ENCODE data around the gene TALDO1.

TALDO1 gene

GRCh38 chr11:766106-766935, 19.1 kb downstream of the TALDO1 start:
- Histone ChIP-seq H3K27me3 (ENCODE audit: control insufficient read depth in 1 of 2, insufficient read depth in 2 of 2, low read length in 2 of 2) (no peaks in the 10 kb centered on the region), H3K4me3 (ENCODE audit: low read depth in 1 of 2, low read length in 2 of 2) (no peak overlapping the region), H3K27ac (ENCODE audit: low read depth, low read length) (no peak overlapping the region), H3K9me3 (ENCODE audit: low read length) (no peaks in the 10 kb centered on the region), H3K4me1 (ENCODE audit: insufficient read depth, low read length) (no peaks in the 10 kb centered on the region), H3K36me3 (ENCODE audit: insufficient read depth, low read length) (peaks cover 57% of the 10 kb centered on the region), H3K9ac (ENCODE audit: low read length) (no peak overlapping the region)

DNA sequence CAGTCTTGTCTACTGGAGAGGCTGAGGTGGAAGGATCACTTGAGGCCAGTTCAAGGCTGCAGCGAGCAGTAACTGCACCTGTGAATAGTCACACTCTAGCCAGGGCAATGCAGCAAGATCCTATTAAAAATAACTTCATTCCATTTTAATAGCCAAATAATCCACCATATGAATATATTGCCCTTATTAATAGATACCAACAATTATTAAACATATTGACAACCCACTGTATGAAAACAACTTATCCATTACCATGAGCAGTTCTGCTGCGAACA, 19.6 kb downstream of the TALDO1 start:
- Histone ChIP-seq H3K9ac (ENCODE audit: low read length) (no peak overlapping the region), H3K36me3 (ENCODE audit: insufficient read depth, low read length) (peaks cover 56% of the 10 kb centered on the region), H3K9me3 (ENCODE audit: low read length) (no peaks in the 10 kb centered on the region), H3K27me3 (ENCODE audit: control insufficient read depth in 1 of 2, insufficient read depth in 2 of 2, low read length in 2 of 2) (no peaks in the 10 kb centered on the region), H3K27ac (ENCODE audit: low read depth, low read length) (no peak overlapping the region), H3K4me3 (ENCODE audit: low read depth in 1 of 2, low read length in 2 of 2) (no peak overlapping the region), H3K4me1 (ENCODE audit: insufficient read depth, low read length) (no peaks in the 10 kb centered on the region)

DNA sequence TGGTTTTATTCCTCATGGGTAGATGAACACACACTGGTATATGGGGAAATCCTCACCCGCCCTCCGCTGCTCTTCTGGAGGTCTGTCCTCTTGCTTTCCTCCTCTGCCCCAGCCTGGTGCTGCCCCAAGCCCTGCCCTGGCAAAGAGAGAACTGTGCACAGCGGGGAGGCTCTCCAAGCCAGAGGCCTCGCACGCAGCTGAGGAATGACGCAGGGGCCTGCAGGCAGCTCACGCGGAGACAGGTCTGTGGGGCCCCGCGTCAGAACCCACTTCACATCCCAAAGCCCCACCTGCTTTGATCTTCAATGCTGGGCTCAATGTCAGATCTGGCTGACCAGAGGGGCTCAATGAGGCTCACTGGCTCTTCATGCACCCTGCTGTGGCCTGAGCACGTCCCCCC, 20.0 kb downstream of the TALDO1 start:
- no peak overlapping the region for H3K4me3 ChIP-seq (ENCODE audit: low read depth in 1 of 2, low read length in 2 of 2)
- H3K9ac ChIP-seq (ENCODE audit: low read length) = no peak overlapping the region
- H3K4me1 ChIP-seq (ENCODE audit: insufficient read depth, low read length) = no peaks in the 10 kb centered on the region
- peaks cover 53% of the 10 kb centered on the region for H3K36me3 ChIP-seq (ENCODE audit: insufficient read depth, low read length)
- no peaks in the 10 kb centered on the region for H3K9me3 ChIP-seq (ENCODE audit: low read length)
- no peaks in the 10 kb centered on the region for H3K27me3 ChIP-seq (ENCODE audit: control insufficient read depth in 1 of 2, insufficient read depth in 2 of 2, low read length in 2 of 2)
- H3K27ac ChIP-seq (ENCODE audit: low read depth, low read length) = no peak overlapping the region

DNA sequence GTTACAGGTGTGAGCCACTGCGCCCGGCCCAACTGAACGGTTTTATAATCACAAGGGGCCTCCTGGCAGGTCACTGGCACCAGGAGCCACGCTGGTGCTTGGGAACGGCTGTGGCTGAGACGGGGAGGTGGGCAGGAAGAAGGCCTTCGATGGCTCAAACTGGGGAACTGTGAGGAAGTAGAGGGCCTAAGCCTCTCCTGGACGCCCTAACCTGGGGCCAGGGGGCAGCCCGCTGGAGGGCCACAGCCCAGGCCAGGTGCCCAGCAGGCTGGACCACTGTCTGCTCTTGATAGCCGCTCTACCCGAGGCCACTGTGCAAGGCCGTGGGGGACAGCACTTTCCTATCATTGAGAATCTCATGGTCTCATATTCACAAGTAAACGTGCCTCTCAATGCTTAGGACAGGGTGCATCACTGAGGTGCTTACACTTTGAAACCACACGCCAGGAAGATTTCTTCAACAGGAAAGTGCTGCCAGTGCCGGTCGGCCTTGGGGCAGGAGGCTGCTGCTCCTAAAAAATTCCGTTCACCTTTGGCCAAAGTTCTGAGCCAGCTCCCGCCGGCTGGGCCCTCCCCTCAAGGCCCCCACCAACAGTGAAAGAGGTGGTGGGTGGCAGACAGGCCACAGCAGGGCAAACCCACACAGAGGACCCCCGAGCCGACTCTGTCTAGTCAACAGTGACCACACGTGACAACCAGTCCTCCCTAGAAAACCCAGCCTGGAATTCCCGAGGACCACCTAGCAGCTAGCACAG, 22.8 kb downstream of the TALDO1 start:
- H3K4me3 ChIP-seq (ENCODE audit: low read depth in 1 of 2, low read length in 2 of 2) = no peak overlapping the region
- H3K27ac ChIP-seq (ENCODE audit: low read depth, low read length) = no peak overlapping the region
- no peaks in the 10 kb centered on the region for H3K27me3 ChIP-seq (ENCODE audit: control insufficient read depth in 1 of 2, insufficient read depth in 2 of 2, low read length in 2 of 2)
- peaks cover 43% of the 10 kb centered on the region for H3K36me3 ChIP-seq (ENCODE audit: insufficient read depth, low read length)
- no peak overlapping the region for H3K9ac ChIP-seq (ENCODE audit: low read length)
- no peaks in the 10 kb centered on the region for H3K9me3 ChIP-seq (ENCODE audit: low read length)
- peaks cover 4% of the 10 kb centered on the region for H3K4me1 ChIP-seq (ENCODE audit: insufficient read depth, low read length)

DNA sequence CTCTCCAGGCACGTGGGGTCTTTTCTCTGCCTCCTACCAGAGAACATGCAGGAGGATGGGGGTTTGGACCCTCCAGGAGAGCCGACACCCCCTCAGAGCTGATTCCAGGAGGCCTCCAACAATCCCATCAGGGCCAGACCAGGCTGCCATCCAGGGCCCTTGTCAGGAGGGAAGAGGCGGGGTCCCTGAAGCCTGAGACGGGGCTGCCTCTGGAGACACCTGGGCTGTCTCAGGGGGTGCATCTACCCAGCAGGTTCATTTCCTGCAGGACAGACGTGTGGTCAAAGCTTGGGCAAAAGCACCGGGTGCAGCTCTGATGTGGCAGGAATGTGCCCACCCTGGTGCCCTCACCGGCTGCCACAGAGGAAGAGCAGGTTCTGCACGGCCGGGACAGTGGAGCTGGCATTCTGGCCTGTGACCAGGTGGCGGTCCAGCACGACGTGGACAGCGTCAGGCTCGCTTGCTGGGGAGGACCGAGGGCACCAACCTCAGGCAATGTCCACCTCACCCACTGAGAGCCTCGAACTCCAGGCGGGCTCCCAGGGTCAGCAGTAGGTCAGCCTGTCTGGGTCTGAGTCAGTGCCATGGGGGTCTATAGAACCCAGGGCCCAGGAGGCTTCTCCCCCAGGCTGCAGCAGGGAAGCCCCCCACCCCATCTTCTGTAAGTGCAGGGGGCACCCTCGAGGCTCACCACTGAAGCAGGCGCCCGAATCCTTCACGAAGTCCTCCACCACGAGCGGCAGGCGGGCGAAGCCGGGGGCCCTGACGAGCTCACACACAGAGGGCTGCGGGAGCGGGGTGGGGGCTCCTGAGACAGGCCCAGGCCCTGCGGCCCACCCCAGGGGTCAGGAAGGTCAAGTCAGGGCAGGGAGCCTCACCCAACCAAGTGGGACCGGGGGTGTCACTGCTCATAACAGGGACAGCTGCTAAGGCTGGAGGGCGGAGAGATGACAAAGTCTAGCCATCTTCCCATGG, 23.7 kb downstream of the TALDO1 start:
- H3K27me3 ChIP-seq (ENCODE audit: control insufficient read depth in 1 of 2, insufficient read depth in 2 of 2, low read length in 2 of 2) = no peaks in the 10 kb centered on the region
- no peak overlapping the region for H3K4me3 ChIP-seq (ENCODE audit: low read depth in 1 of 2, low read length in 2 of 2)
- H3K27ac ChIP-seq (ENCODE audit: low read depth, low read length) = no peak overlapping the region
- H3K9ac ChIP-seq (ENCODE audit: low read length) = no peak overlapping the region
- H3K9me3 ChIP-seq (ENCODE audit: low read length) = no peaks in the 10 kb centered on the region
- H3K4me1 ChIP-seq (ENCODE audit: insufficient read depth, low read length) = peaks cover 11% of the 10 kb centered on the region
- H3K36me3 ChIP-seq (ENCODE audit: insufficient read depth, low read length) = peaks cover 43% of the 10 kb centered on the region

GRCh38 chr11:771617-772204, 24.4 kb downstream of the TALDO1 start:
- Histone ChIP-seq H3K4me3 (ENCODE audit: low read depth in 1 of 2, low read length in 2 of 2) (no peak overlapping the region), H3K36me3 (ENCODE audit: insufficient read depth, low read length) (peaks cover 38% of the 10 kb centered on the region), H3K27me3 (ENCODE audit: control insufficient read depth in 1 of 2, insufficient read depth in 2 of 2, low read length in 2 of 2) (no peaks in the 10 kb centered on the region), H3K9me3 (ENCODE audit: low read length) (no peaks in the 10 kb centered on the region), H3K4me1 (ENCODE audit: insufficient read depth, low read length) (peaks cover 11% of the 10 kb centered on the region), H3K9ac (ENCODE audit: low read length) (no peak overlapping the region), H3K27ac (ENCODE audit: low read depth, low read length) (no peak overlapping the region)

DNA sequence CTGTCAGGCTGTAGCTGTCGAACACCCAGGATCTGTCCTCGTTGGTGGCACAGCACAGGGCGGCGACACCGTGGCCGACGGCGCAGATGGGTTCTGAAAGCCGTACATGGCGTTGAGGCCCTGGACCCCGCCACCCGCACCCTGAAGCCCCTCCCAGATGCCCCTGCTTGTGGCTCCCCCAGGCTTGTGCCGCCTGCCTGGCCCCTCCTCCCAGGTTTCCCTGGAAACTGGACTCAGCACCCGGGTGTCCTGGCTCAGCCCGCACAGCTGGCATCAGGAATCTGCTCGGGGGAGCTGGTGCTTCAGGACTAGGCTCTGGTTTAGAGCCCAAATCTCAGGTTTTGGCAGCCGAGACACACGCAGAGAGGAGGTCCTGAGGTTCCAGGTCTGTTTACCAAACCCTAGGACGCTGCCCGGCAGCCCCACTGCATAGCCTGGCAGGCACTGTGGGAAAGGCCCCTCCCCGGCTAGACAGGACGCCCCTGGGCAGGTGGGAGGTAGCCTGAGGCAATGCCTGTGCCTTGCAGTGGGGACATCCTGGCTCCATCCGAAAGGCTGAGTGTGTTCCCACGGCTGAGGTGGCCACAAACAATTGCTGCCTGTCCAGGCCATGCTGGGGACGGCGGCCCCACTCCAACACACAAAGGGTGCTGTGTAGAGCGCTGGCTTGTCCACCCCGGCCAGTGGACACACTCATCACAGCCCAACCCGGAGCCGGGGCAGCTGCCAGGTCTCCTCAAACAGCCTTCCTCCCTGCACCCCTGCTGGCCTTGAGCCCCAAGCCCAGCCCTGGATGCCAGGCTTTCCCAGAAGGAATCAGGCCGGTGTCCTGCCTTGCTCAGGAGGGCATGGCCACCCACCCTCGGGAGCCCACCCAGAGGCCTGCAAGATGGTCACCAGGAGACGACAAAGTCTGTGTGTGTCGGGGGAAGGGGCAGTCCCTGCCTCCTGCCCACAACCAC, 25.4 kb downstream of the TALDO1 start:
- no peaks in the 10 kb centered on the region for H3K9me3 ChIP-seq (ENCODE audit: low read length)
- no peak overlapping the region for H3K27ac ChIP-seq (ENCODE audit: low read depth, low read length)
- H3K27me3 ChIP-seq (ENCODE audit: control insufficient read depth in 1 of 2, insufficient read depth in 2 of 2, low read length in 2 of 2) = no peaks in the 10 kb centered on the region
- peaks cover 29% of the 10 kb centered on the region for H3K36me3 ChIP-seq (ENCODE audit: insufficient read depth, low read length)
- no peak overlapping the region for H3K4me3 ChIP-seq (ENCODE audit: low read depth in 1 of 2, low read length in 2 of 2)
- no peak overlapping the region for H3K9ac ChIP-seq (ENCODE audit: low read length)
- peaks cover 11% of the 10 kb centered on the region for H3K4me1 ChIP-seq (ENCODE audit: insufficient read depth, low read length)

DNA sequence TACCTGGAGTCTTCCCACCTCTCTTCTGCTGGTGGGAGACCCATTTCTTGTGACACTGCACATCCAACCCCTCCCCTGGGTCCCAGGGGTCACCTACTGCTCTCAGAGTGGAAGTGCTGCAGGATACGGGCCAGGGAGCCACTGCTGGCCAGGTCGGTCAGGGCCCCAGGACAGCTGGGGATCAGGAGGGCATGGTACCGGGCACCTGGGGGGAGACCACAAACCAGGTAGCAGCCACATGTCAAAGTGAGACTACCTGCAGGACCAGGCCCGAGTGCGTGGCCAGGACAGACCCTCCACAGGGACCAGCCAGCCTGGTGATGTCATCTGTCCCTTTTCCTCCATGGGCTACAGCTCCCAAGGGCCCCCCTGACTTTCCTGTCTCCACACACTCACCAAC, 26.2 kb downstream of the TALDO1 start:
- Histone ChIP-seq H3K27ac (ENCODE audit: low read depth, low read length) (no peak overlapping the region), H3K4me1 (ENCODE audit: insufficient read depth, low read length) (peaks cover 17% of the 10 kb centered on the region), H3K27me3 (ENCODE audit: control insufficient read depth in 1 of 2, insufficient read depth in 2 of 2, low read length in 2 of 2) (no peaks in the 10 kb centered on the region), H3K4me3 (ENCODE audit: low read depth in 1 of 2, low read length in 2 of 2) (no peak overlapping the region), H3K9ac (ENCODE audit: low read length) (no peak overlapping the region), H3K36me3 (ENCODE audit: insufficient read depth, low read length) (peaks cover 29% of the 10 kb centered on the region), H3K9me3 (ENCODE audit: low read length) (no peaks in the 10 kb centered on the region)

DNA sequence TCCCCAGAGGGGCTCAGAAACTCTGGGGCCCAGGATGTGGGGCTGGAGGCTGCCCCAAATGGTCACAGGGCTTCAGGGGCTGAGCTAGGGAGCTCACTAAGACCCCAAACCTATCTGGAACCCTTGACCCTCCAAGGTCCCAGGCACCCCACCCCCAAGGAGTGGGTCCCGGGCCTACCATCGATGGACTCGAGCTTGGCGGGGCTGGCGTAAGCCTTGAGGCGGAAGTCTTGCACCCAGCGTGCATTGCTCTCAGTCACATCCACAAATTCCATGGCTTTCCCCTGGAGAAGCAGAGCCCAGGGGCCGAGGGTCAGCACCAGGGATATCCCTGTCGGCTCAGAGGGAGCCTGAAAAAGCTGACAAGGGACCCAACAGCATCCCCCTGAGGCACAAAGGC, 26.6 kb downstream of the TALDO1 start:
- Histone ChIP-seq H3K27me3 (ENCODE audit: control insufficient read depth in 1 of 2, insufficient read depth in 2 of 2, low read length in 2 of 2) (no peaks in the 10 kb centered on the region), H3K4me1 (ENCODE audit: insufficient read depth, low read length) (peaks cover 20% of the 10 kb centered on the region), H3K9ac (ENCODE audit: low read length) (no peak overlapping the region), H3K4me3 (ENCODE audit: low read depth in 1 of 2, low read length in 2 of 2) (no peak overlapping the region), H3K36me3 (ENCODE audit: insufficient read depth, low read length) (peaks cover 29% of the 10 kb centered on the region), H3K27ac (ENCODE audit: low read depth, low read length) (no peak overlapping the region), H3K9me3 (ENCODE audit: low read length) (no peaks in the 10 kb centered on the region)

- Histone ChIP-seq H3K27ac (ENCODE audit: low read depth, low read length) (no peak overlapping the region), H3K9ac (ENCODE audit: low read length) (no peak overlapping the region), H3K4me1 (ENCODE audit: insufficient read depth, low read length) (peaks cover 20% of the 10 kb centered on the region), H3K36me3 (ENCODE audit: insufficient read depth, low read length) (peaks cover 26% of the 10 kb centered on the region), H3K4me3 (ENCODE audit: low read depth in 1 of 2, low read length in 2 of 2) (no peak overlapping the region), H3K27me3 (ENCODE audit: control insufficient read depth in 1 of 2, insufficient read depth in 2 of 2, low read length in 2 of 2) (no peaks in the 10 kb centered on the region), H3K9me3 (ENCODE audit: low read length) (no peaks in the 10 kb centered on the region)
These were observed 27.8 kb downstream of the TALDO1 start for GRCh38 chr11:774873-775592.

Measured in muscle layer of colon (tissue), 2 donors.